Frontal cortex (tissue), 4 donors: ENCODE measurements around the gene CRYGA. TPM values are rescaled to one million over a fixed set of nuclear protein-coding genes. Genes with fewer than 3 reads are reported as not detected.
"Not testable (repeated sequence)": the region's sequence is repeated elsewhere in the genome, so short reads cannot be mapped to it uniquely, and the experiment has no call there.

Experiments
- DNase-seq, 2 donors: peaks; one replicate each; pipeline ENCODE4 v3.0.0; 2012; ENCODE audit warnings: low spot score in 2 of 2
- FAIRE-seq: peaks from 2 replicates; lab custom pipeline; 2012; peaks lifted over from hg19 to GRCh38; lab: Jason Lieb, UNC
- total RNA-seq: library from RNA; depleted of rRNA; stranded (reverse); fragments of >200 nt; gene quantifications from one replicate; pipeline ENCODE4 v1.2.3, GENCODE V29; 2014
- donor health status: control.
- donor health status: control.
- donor health status: control.

Gene CRYGA
- total RNA-seq, 1 donor from 2014 or later, result not detected

- DNase-seq, result no peak
- no peak for FAIRE-seq
Measured at GRCh38 chr2:208172125-208172524, 8.7 kb upstream of the CRYGA start.

- no peak for DNase-seq
- FAIRE-seq, result no peak
Measured at GRCh38 chr2:208164951-208165755, 1.8 kb upstream of the CRYGA start.

GRCh38 chr2:208156439-208156838 lies 7.0 kb downstream of the CRYGA start:
- DNase-seq, result no peak

GRCh38 chr2:208153156-208153555 lies 10.2 kb downstream of the CRYGA start:
- FAIRE-seq (no peak), DNase-seq (no peak)

More at GRCh38 chr2:208156439-208156838, 7.0 kb downstream of the CRYGA start:
- no peak for FAIRE-seq

GRCh38 chr2:208150956-208151355 lies 12.4 kb downstream of the CRYGA start:
- no peak for FAIRE-seq
- no peak for DNase-seq

- DNase-seq, result no peak
- FAIRE-seq, result no peak
Measured at GRCh38 chr2:208150094-208150493, 13.3 kb downstream of the CRYGA start.

GRCh38 chr2:208148803-208149202 lies 14.6 kb downstream of the CRYGA start:
- no peak for FAIRE-seq
- no peak for DNase-seq

GRCh38 chr2:208147759-208148158 lies 15.6 kb downstream of the CRYGA start:
- FAIRE-seq (no peak), DNase-seq (no peak)

- FAIRE-seq (no peak), DNase-seq (no peak)
Measured at GRCh38 chr2:208147008-208147407, 16.4 kb downstream of the CRYGA start.

GRCh38 chr2:208146006-208146405 lies 17.4 kb downstream of the CRYGA start, which contains the start of gene CRYGB:
CRYGB (minus strand) TSS chr2:208146158; CDS start chr2:208146120, 38 bp downstream.
- DNase-seq (no peak), FAIRE-seq (no peak)

- FAIRE-seq (no peak), DNase-seq (no peak)
Measured at GRCh38 chr2:208142925-208143799, 20.2 kb downstream of the CRYGA start.

- no peak for DNase-seq
Measured at GRCh38 chr2:208142240-208142924, 21.0 kb downstream of the CRYGA start.

GRCh38 chr2:208139447-208139846 lies 23.9 kb downstream of the CRYGA start:
- DNase-seq (no peak), FAIRE-seq (no peak)

More at GRCh38 chr2:208142240-208142924, 21.0 kb downstream of the CRYGA start:
- FAIRE-seq, result no peak

GRCh38 chr2:208138334-208138733 lies 25.1 kb downstream of the CRYGA start:
- FAIRE-seq, result not testable (repeated sequence)

GRCh38 chr2:208136716-208137094 lies 26.7 kb downstream of the CRYGA start:
- DNase-seq, result no peak
- no peak for FAIRE-seq

More at GRCh38 chr2:208138334-208138733, 25.1 kb downstream of the CRYGA start:
- DNase-seq, result not testable (repeated sequence)

- DNase-seq, result no peak
- no peak for FAIRE-seq
Measured at GRCh38 chr2:208135794-208136715, 27.3 kb downstream of the CRYGA start.

- FAIRE-seq (no peak), DNase-seq (no peak)
Measured at GRCh38 chr2:208134928-208135586, 28.3 kb downstream of the CRYGA start.

GRCh38 chr2:208130712-208131110 lies 32.7 kb downstream of the CRYGA start:
- DNase-seq (no peak), FAIRE-seq (no peak)
